ENCODE measurements around the gene HAUS1. TPM values are rescaled to one million over a fixed set of nuclear protein-coding genes. Genes with fewer than 3 reads are reported as not detected.
"Not testable (repeated sequence)": the region's sequence is repeated elsewhere in the genome, so short reads cannot be mapped to it uniquely, and the experiment has no call there.

HAUS1 gene
- polyA plus RNA-seq, 1 donor from 2014 or later = 56.9 TPM

DNA sequence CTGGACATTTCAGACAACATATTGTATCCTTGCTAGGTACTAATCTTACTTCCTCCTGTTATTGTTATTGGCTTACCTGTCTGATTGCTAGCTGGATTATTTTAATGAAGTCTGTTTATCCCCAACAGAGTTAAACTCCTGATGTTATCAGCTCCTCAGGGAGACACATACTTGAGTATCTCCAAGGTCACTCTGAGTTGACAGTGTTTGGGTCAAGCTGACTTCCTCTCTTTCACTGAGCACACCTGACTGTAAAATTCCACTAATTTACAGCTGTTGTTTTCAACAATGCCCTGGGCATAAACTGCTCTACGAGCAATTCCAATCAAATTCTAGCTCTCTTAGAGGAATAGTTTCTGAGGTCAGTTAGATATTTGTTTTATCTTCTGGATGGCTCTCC, 9.6 kb downstream of the HAUS1 start:
- Mint-ChIP-seq H3K27ac (no peak overlapping the region), H3K4me1 (peaks cover 0 to 3% (median 0%) of the 10 kb centered on the region in 3 donors), H3K27me3 (no peaks in the 10 kb centered on the region), H3K9me3 (no peaks in the 10 kb centered on the region), H3K4me3 (no peak overlapping the region), H3K36me3 (peaks cover 7% of the 10 kb centered on the region)

- H3K27me3 Mint-ChIP-seq, H3K9me3 Mint-ChIP-seq, H3K4me3 Mint-ChIP-seq, H3K4me1 Mint-ChIP-seq, H3K27ac Mint-ChIP-seq: not testable (repeated sequence)
- peaks cover 11% of the 10 kb centered on the region for H3K36me3 Mint-ChIP-seq
Measured at GRCh38 chr18:46126625-46127024, 22.4 kb downstream of the HAUS1 start.

DNA sequence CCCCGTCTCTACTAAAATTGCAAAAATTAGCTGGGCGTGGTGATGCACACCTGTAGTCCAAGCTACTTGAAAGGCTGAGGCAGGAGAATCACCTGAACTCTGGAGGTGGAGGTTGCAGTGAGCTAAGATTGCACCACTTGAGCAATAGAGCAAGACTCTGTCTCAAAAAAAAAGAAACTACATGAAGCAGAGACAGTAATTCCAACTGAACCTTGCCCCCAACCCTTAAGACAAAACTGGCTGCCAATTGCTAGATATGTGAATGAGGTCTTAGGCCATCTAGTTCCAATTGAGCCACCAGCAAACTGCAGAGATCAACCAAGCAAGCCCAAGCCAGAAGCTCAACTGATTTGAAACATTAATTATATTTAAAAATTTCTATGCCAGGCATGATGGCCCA, 25.9 kb downstream of the HAUS1 start:
- H3K4me1 Mint-ChIP-seq = no peaks in the 10 kb centered on the region
- no peak overlapping the region for H3K27ac Mint-ChIP-seq
- H3K4me3 Mint-ChIP-seq = no peak overlapping the region
- no peaks in the 10 kb centered on the region for H3K27me3 Mint-ChIP-seq
- peaks cover 11% of the 10 kb centered on the region for H3K36me3 Mint-ChIP-seq
- H3K9me3 Mint-ChIP-seq = no peaks in the 10 kb centered on the region

DNA sequence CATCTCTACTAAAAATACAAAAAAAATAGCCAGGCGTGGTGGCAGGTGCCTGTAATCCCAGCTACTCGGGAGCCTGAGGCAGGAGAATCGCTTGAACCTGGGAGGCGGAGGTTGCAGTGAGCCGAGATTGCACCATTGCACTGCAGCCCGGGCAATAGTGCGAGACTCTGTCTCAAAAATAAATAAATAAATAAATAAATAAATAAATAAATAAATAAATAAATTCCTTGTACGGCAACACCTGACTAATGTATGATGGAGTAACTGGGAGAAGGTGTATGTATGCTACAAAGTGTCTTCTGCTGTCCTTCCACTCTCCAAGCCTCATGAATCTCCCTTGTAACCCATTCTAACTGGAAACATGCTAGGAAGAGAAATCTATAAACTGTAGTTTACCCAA, 26.4 kb downstream of the HAUS1 start:
- not testable (repeated sequence) for H3K4me3 Mint-ChIP-seq, H3K4me1 Mint-ChIP-seq, H3K27me3 Mint-ChIP-seq, H3K27ac Mint-ChIP-seq, H3K9me3 Mint-ChIP-seq
- H3K36me3 Mint-ChIP-seq = peaks cover 11% of the 10 kb centered on the region

DNA sequence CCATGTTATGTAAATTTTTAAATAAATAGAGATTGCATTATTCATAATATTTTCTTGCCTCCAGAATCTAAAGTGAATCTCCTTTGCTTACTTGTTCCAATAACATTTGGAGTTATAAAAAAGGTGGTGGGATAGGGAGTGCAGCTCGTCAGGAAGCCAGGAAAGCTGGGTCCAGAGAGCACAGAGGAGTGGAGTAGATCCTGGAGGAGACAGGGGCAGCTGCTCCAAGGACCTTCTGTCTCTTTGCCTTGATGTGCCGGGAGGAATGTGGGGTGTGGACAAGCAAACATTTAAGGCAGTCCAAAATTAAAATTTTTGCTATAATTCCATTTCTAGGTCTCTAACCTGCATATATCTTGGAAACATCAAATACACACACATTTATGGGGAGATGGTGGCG, 29.3 kb downstream of the HAUS1 start:
- Mint-ChIP-seq H3K9me3 (no peaks in the 10 kb centered on the region), H3K27ac (no peak overlapping the region), H3K4me1 (peaks cover 0 to 4% (median 0%) of the 10 kb centered on the region in 3 donors), H3K4me3 (no peak overlapping the region), H3K27me3 (no peaks in the 10 kb centered on the region), H3K36me3 (peaks cover 6% of the 10 kb centered on the region)

GRCh38 chr18:46134920-46135675, 30.9 kb downstream of the HAUS1 start:
- Mint-ChIP-seq H3K4me3 (no peak overlapping the region), H3K36me3 (peaks cover 6% of the 10 kb centered on the region), H3K4me1 (peaks cover 0 to 4% (median 0%) of the 10 kb centered on the region in 3 donors), H3K27ac (peak overlapping the region in 1 of 3 donors; percentile 26), H3K9me3 (no peaks in the 10 kb centered on the region), H3K27me3 (no peaks in the 10 kb centered on the region)

DNA sequence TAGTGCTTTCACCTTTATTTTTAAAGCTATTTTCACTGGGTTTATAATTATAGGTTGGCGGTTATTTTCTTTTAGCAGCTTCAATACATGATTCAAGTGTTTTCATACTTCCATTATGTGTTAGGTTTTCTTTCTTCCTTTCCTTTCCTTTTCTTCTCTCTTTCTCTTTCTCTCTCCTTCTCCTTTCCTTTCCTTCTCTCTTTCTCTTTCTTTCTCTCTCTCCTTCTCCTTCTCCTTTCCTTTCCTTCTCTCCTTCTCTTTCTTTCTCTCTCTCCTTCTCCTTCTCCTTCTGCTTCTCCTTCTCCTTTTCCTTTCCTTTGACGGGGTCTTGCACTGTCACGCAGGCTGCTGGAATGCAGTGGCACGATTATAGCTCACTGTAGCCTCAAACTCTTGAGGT, 36.0 kb downstream of the HAUS1 start:
- Mint-ChIP-seq H3K4me1 (peaks cover 0 to 4% (median 0%) of the 10 kb centered on the region in 3 donors), H3K36me3 (peaks cover 10% of the 10 kb centered on the region), H3K27me3 (no peaks in the 10 kb centered on the region), H3K9me3 (no peaks in the 10 kb centered on the region), H3K27ac (no peak overlapping the region), H3K4me3 (no peak overlapping the region)

DNA sequence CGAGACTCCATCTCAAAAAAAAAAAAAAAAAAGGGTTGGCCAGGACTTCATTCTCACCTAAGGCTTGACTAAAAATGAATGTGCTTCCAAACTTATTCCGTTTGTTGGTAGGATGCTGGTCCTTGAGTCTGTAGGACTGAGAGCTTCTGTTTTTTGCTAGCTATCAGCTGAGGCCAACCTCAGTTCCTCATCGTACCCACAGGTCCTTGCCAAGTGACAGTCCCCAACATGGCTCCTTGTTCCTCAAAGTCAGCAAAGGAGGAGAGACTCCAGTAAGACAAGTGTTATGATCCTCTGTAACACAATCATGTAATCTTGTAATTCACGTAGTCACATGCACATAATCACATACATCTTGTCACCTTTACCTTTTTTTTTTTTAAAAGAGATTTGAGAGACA, 37.0 kb downstream of the HAUS1 start:
- no peak overlapping the region for H3K4me3 Mint-ChIP-seq
- no peaks in the 10 kb centered on the region for H3K27me3 Mint-ChIP-seq
- no peak overlapping the region for H3K27ac Mint-ChIP-seq

DNA sequence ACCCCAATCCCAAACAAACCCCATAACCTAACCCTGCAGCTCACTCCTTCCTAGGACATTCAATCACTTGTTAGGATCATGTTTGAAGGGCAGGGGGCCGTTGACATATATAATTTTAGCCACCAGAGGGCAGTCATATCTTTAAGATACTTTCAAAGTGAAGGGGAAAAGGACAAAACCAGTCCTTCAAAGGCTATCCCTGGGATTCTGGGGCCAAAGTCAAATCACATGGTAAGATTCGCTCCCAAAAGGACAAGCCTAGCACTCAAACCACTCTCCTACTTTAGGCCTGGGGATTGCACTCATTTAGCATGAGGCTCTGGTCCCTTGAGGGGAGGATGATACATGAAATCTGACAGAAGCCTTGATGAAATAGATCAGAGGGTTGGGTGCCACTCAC, 44.6 kb downstream of the HAUS1 start:
- Mint-ChIP-seq H3K4me1 (peaks cover 0 to 4% (median 3%) of the 10 kb centered on the region in 3 donors), H3K36me3 (peaks cover 9% of the 10 kb centered on the region), H3K4me3 (no peak overlapping the region), H3K27me3 (no peaks in the 10 kb centered on the region), H3K27ac (peak overlapping the region in 1 of 3 donors; percentile 40), H3K9me3 (no peaks in the 10 kb centered on the region)

More for the DNA sequence above, 37.0 kb downstream of the HAUS1 start:
- no peaks in the 10 kb centered on the region for H3K9me3 Mint-ChIP-seq
- no peaks in the 10 kb centered on the region for H3K4me1 Mint-ChIP-seq
- H3K36me3 Mint-ChIP-seq = peaks cover 10% of the 10 kb centered on the region

DNA sequence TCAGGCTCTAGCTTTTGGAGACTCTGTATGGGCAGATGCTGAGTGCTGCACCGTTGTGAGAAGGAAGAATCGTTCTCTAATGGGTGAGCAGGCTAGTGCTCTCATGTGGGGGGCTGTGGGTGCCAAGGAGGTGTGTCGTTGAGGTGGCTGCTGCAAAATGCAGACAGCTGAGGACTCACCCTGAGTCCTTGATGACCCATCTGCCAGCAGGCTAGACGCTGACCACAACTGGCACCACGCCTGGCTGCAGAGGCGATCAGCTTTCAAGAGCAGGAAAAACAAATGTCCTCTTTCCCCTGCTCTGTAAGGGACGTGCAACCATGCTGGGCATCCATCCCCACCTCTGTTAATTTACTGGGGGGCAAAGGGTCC, 48.2 kb downstream of the HAUS1 start:
- H3K27ac Mint-ChIP-seq = no peak overlapping the region
- peaks cover 7% of the 10 kb centered on the region for H3K36me3 Mint-ChIP-seq
- no peaks in the 10 kb centered on the region for H3K9me3 Mint-ChIP-seq
- H3K4me1 Mint-ChIP-seq = peaks cover 8 to 10% (median 9%) of the 10 kb centered on the region in 3 donors
- no peaks in the 10 kb centered on the region for H3K27me3 Mint-ChIP-seq
- H3K4me3 Mint-ChIP-seq = no peak overlapping the region

DNA sequence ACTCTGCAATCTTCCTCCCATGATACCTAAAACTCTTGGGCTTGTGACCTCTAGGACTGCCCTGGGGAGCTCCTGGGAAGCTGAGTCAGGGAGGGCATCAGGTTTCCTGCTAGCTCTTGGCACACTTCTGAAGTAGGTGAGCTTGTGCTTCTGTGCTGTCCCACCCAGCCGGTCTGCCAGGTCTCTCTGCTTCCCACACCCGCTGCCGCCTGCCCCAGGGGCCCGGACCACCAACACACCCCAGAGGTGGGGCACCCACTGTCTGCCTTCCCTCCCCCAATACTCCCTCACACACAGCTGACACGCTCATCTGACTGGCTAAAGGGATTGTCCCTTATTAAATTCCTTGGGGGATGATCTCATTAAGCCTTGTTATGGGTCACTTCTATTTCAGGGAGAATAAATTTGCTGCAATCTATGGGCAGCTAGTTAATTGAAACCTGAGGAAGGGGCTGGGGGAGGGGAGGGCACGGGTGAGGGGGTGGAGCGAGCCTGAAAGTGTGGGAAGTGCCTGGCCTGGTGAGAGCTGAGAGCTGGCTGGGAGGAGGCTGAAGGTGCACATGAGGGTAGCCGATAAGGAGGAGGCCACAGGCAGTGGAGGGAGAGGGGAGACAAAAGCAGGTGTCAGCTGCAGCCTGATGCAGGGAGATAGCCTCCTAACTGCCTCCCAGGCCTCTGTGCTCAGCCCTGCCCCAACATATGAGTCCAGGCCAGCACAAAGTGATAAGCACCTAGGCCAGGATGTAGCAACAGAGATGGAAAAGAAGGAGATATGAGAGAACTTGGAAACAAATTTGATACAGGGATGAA, 48.8 kb downstream of the HAUS1 start:
- Mint-ChIP-seq H3K4me1 (peaks cover 8 to 10% (median 9%) of the 10 kb centered on the region in 3 donors), H3K27ac (peak overlapping the region in 1 of 3 donors; percentile 9), H3K27me3 (no peaks in the 10 kb centered on the region), H3K9me3 (no peaks in the 10 kb centered on the region), H3K36me3 (peaks cover 7% of the 10 kb centered on the region), H3K4me3 (no peak overlapping the region)

DNA sequence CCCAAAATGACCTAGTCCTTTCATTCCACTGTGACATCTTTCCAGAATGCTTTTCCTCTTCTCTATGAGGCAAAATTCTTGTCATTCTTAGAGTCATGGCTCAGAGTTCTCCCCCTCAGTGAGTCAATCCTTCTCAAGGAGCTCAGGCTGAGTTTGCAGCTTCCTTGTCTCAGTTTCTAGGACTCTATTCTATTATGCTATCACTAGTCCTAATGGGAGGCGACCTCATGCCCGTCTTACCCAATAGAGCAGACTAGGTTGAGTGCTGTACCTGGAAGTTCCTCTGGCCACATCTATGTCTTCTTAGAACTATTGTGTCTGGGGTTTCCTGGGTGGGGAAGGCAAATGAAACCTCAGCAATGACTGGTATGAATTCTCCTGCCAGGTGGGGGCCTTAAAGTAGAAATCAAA, 51.5 kb downstream of the HAUS1 start:
- peaks cover 6 to 8% (median 7%) of the 10 kb centered on the region in 3 donors for H3K4me1 Mint-ChIP-seq
- H3K9me3 Mint-ChIP-seq = no peaks in the 10 kb centered on the region
- H3K4me3 Mint-ChIP-seq = peak overlapping the region in 1 of 4 donors; percentile 11
- H3K27ac Mint-ChIP-seq = peak overlapping the region in 1 of 3 donors; percentile 73
- peaks cover 7% of the 10 kb centered on the region for H3K36me3 Mint-ChIP-seq
- H3K27me3 Mint-ChIP-seq = no peaks in the 10 kb centered on the region

DNA sequence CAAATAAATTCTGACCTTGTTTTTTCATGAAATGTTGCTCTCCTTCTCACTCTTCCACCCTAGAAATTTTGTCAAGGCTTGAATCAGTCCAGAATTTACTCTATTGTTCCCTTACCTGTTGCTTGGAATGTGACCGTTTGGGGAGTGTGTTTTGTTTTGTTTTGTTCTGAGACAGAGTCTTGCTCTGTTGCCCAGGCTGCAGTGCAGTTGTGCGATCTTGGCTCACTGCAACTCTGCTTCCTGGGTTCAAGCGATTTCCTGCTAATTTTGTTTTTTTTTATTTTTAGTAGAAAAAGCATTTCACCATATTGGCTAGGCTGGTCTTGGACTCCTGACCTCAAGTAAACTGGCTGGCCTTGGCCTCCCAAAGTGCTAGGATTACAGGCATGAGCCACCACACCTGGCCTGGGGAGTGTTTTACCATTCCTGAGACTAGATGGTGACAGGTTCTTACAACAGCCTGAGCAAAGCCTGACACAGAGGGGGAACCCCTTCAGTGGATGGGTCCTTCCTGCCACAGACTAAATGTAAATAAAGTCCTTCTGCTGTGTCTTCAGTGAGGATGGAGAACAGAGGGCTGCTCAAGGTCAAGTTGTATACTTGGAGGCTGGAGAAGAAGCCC, 52.0 kb downstream of the HAUS1 start:
- H3K4me1 Mint-ChIP-seq = peaks cover 6 to 8% (median 7%) of the 10 kb centered on the region in 3 donors
- H3K27me3 Mint-ChIP-seq = no peaks in the 10 kb centered on the region
- H3K4me3 Mint-ChIP-seq = peak overlapping the region in 1 of 4 donors; percentile 45
- H3K36me3 Mint-ChIP-seq = peaks cover 7% of the 10 kb centered on the region
- peak overlapping the region in 1 of 3 donors; percentile 73 for H3K27ac Mint-ChIP-seq
- H3K9me3 Mint-ChIP-seq = no peaks in the 10 kb centered on the region

DNA sequence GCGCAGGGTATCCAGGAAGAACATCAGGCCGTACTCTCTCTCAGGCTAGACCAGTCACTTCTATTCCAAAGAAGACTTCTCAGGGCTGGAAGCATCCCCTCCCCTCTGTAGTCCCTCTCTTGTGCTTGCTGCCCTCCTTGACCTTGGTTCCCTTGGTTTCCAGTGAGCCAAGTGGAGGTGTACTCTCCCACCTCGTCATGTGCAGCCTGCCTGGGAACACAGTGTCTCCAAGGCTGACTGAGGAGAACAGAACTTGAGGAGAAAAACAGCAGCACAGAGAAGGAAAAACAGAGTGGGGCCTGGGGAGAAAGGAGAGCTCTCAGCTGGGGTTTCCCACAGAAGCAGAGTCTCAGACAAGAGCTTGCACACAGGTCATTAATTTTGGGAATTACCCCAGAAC, 52.7 kb downstream of the HAUS1 start:
- Mint-ChIP-seq H3K4me1 (peaks cover 6 to 8% (median 7%) of the 10 kb centered on the region in 3 donors), H3K36me3 (peaks cover 7% of the 10 kb centered on the region), H3K9me3 (no peaks in the 10 kb centered on the region), H3K27ac (no peak overlapping the region), H3K27me3 (no peaks in the 10 kb centered on the region), H3K4me3 (peak overlapping the region in 1 of 4 donors; percentile 45)

DNA sequence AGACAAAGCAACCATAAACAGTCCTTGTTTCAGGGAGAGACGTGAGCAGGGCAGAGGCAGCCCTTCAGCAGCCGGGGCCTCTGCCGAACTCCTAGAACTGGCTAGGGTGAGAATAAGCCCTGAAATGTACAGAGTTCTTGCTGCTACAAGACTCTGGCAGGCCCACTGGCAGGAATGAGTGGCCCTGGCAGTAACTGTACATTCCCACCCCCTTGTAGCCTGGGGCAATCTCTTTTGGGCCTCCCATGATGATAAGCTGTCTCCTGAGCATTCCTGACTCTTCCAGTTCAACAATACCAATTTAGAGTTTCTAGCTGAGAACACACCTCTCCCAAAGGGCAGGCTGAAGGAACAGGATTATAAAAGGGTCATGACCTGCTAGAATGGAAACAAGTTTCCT, 54.3 kb downstream of the HAUS1 start:
- H3K27me3 Mint-ChIP-seq = no peaks in the 10 kb centered on the region
- H3K9me3 Mint-ChIP-seq = no peaks in the 10 kb centered on the region
- H3K4me3 Mint-ChIP-seq = no peak overlapping the region
- peaks cover 6 to 8% (median 7%) of the 10 kb centered on the region in 3 donors for H3K4me1 Mint-ChIP-seq
- peak overlapping the region in 1 of 3 donors; percentile 27 for H3K27ac Mint-ChIP-seq
- peaks cover 5% of the 10 kb centered on the region for H3K36me3 Mint-ChIP-seq

Measured in IgD-negative memory B cell (primary cell).